Ascending aorta (tissue), 2 donors: ENCODE data around the gene ZNF783. TPM values are rescaled to one million over a fixed set of nuclear protein-coding genes. Genes with fewer than 3 reads are reported as not detected.
"Not testable (repeated sequence)": the region's sequence is repeated elsewhere in the genome, so short reads cannot be mapped to it uniquely, and the experiment has no call there.

Experiments used
- DNase-seq, 2 donors: peaks; one replicate each; pipeline ENCODE4 v3.0.0-alpha.2; 2019; ENCODE audit warnings: low spot score in 2 of 2
- H3K27ac ChIP-seq, 2 donors: fragments of 200-600 bp; sonication (generic); one replicate each; pipeline ENCODE4 v1.5.1; 2016 to 2017; ENCODE audit warnings: mild to moderate bottlenecking in 1 of 2
- H3K27me3 ChIP-seq: fragments of 200-600 bp; sonication (generic); one replicate; pipeline ENCODE4 v1.5.1; 2017
- H3K36me3 ChIP-seq, 2 donors: fragments of 200-600 bp; sonication (generic); one replicate each; pipeline ENCODE4 v1.5.1; 2016
- H3K4me1 ChIP-seq, 2 donors: fragments of 200-600 bp; sonication (generic); one replicate each; pipeline ENCODE4 v1.5.1; 2016 to 2017; ENCODE audit warnings: mild to moderate bottlenecking in 1 of 2
- H3K4me3 ChIP-seq, 2 donors: fragments of 200-600 bp; sonication (generic); one replicate each; pipeline ENCODE4 v1.5.1; 2016 to 2017; ENCODE audit warnings: mild to moderate bottlenecking in 1 of 2
- H3K9me3 ChIP-seq, 2 donors: fragments of 200-600 bp; sonication (generic); one replicate each; pipeline ENCODE4 v1.5.1; 2016
- intact Hi-C: fragments of 100-400 bp; cut with DNase I; formaldehyde crosslinking; loops from one replicate; pipeline ENCODE4 v1.15.1; 2023
- total RNA-seq: library from RNA; depleted of rRNA; stranded (reverse); fragments of >200 nt; gene quantifications from one replicate; pipeline ENCODE4 v1.1.0, GENCODE V29; 2016
- TF ChIP-seq, protein P1 (sequence below), 3 experiments: fragments of 200-600 bp in 2 of 3; fragments of 450-650 bp in 1 of 3; sonication (generic) in 2 of 3; IDR thresholded peaks; one replicate each; pipeline ENCODE4 v1.5.1; 2016 to 2019; ENCODE audit warnings: antibody characterized with exemption in 3 of 3, mild to moderate bottlenecking in 1 of 3, moderate library complexity in 1 of 3

The ZNF783 gene
- total RNA-seq, 1 donor from 2014 or later, result 25.7 TPM

DNA sequence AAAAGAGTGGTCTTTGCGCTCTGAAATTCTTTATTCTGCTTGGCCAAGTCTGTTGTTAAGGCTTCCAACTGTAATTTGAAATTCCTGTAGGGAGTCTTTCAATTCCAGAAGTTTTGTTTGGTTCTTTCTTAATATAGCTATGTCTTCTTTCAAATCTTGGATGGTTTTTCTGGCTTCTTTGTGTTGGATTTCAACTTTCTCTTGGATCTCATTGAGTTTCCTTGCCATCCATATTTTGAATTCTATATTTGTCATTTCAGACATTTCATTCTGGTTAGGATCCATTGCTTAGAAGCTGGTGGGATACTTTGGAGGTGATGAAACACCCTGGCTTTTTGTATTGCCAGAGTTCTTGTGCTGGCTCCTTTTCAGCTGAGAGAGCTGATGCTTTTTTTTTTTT lies 55.5 kb downstream of the ZNF783 start:
- Histone ChIP-seq H3K4me1 (no peaks in the 10 kb centered on the region), H3K36me3 (no peaks in the 10 kb centered on the region), H3K27me3 (no peaks in the 10 kb centered on the region), H3K27ac (no peak overlapping the region), H3K9me3 (peaks cover 0 to 4% of the 10 kb centered on the region in 2 donors), H3K4me3 (no peak overlapping the region)
- TF ChIP-seq, protein P1, sequence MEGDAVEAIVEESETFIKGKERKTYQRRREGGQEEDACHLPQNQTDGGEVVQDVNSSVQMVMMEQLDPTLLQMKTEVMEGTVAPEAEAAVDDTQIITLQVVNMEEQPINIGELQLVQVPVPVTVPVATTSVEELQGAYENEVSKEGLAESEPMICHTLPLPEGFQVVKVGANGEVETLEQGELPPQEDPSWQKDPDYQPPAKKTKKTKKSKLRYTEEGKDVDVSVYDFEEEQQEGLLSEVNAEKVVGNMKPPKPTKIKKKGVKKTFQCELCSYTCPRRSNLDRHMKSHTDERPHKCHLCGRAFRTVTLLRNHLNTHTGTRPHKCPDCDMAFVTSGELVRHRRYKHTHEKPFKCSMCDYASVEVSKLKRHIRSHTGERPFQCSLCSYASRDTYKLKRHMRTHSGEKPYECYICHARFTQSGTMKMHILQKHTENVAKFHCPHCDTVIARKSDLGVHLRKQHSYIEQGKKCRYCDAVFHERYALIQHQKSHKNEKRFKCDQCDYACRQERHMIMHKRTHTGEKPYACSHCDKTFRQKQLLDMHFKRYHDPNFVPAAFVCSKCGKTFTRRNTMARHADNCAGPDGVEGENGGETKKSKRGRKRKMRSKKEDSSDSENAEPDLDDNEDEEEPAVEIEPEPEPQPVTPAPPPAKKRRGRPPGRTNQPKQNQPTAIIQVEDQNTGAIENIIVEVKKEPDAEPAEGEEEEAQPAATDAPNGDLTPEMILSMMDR (IDR thresholded peaks at IDR 0.05), result no peak
- intact Hi-C loops, result no loop called here
- no peak for DNase-seq

DNA sequence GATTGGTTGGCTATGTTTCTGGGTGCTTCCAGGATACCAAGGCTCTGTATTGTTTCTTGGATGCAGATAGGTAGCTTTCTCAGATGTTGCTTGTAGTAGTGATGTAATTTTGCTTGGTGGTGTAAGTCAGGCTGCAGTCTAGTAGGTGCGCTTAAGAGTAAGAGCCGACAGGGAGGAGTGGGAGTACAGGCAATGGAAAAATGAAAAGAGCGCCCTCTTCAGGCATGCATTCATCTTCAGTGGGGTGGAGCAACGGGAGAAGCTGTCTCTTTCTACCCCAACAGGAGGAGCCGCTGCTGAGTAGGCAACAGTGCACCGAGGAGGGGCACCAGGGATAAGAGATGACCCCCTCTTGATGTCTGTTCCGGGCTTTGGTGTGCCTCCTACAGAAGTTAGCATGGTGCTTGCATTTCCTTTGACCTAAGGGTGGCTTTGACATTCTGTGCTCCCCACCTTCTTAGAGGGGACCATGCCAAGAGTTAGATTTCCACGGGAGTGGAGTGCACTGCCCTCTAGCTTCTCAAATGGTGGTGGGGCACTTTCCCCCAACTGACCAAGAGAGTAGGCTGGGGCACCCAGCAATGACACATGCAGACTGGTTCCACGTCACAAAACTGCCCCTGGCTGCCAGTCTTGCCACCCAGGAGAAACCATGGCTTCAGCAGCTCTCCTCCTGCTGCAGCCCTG lies 56.1 kb downstream of the ZNF783 start:
- no peaks in the 10 kb centered on the region for H3K4me1 ChIP-seq
- peaks cover 0 to 4% of the 10 kb centered on the region in 2 donors for H3K9me3 ChIP-seq
- H3K4me3 ChIP-seq, result no peak overlapping the region
- H3K36me3 ChIP-seq, result no peaks in the 10 kb centered on the region
- TF ChIP-seq, protein P1 (IDR thresholded peaks at IDR 0.05), result no peak
- DNase-seq, result no peak
- no peak overlapping the region for H3K27ac ChIP-seq
- no peaks in the 10 kb centered on the region for H3K27me3 ChIP-seq
- intact Hi-C loops, result no loop called here

DNA sequence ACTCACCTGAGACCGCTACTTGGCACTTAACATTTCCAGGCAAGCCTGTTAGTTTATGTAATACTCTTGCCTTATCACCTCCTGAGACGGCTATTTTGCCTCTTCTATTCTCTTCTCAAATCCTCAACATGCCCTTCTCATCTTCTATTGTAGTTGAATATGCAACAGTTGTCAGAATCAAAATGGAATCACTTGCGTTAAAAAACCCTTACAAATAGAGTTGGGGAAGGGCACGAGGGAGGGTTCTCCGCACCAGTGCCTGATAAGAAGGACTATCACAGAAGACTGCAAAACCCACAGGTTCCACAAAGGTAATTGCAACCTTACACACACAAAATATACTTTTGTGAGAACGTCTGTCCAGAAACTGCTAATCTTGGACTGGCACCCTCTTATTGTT lies 57.4 kb downstream of the ZNF783 start:
- H3K36me3 ChIP-seq, result no peaks in the 10 kb centered on the region
- no peaks in the 10 kb centered on the region for H3K4me1 ChIP-seq
- intact Hi-C loops, result no loop called here
- TF ChIP-seq, protein P1 (IDR thresholded peaks at IDR 0.05), result no peak
- no peak overlapping the region for H3K27ac ChIP-seq
- no peak for DNase-seq
- H3K4me3 ChIP-seq, result no peak overlapping the region
- peaks cover 0 to 4% of the 10 kb centered on the region in 2 donors for H3K9me3 ChIP-seq
- H3K27me3 ChIP-seq, result no peaks in the 10 kb centered on the region

DNA sequence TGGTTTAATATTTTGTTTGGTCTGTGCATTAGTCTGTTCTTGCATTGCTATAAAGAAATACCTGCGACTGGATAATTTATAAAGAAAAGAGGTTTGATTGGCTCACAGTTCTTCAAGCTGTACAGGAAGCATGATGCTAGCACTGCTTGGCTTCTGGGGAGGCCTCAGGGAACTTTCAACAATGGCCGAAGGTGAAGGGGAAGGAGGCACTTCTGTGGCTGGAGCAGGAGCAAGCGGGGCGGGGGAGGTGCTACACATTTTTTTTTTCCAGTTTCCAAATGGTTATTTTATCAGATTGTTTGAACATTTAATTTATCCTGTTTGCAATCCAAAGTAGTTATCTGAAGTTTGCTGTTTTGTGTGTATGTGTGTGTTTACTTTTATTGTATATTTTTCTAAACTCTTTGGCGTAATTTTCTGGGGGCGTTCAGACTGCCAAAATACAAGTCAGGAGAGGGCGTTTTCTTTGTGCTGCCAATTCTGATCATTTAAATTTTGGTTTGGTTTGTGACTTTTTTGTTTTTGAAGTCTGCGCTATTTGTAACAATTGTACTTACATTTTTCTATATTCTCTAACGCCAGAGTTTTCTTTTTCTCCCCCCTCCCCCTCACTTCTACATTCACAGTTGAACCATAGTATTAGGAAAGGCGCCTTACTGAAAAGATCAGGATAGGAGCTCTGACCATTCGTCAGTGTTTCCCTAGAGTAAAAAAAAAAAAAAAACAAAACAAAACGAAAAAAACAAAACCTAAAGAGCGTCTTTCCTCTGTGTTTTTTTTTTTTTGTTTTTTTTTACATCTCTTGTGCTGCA lies 58.5 kb downstream of the ZNF783 start:
- TF ChIP-seq, protein P1 (IDR thresholded peaks at IDR 0.05), result no peak
- H3K4me3 ChIP-seq, result peak overlapping the region in 1 of 2 donors; percentile 50

DNA sequence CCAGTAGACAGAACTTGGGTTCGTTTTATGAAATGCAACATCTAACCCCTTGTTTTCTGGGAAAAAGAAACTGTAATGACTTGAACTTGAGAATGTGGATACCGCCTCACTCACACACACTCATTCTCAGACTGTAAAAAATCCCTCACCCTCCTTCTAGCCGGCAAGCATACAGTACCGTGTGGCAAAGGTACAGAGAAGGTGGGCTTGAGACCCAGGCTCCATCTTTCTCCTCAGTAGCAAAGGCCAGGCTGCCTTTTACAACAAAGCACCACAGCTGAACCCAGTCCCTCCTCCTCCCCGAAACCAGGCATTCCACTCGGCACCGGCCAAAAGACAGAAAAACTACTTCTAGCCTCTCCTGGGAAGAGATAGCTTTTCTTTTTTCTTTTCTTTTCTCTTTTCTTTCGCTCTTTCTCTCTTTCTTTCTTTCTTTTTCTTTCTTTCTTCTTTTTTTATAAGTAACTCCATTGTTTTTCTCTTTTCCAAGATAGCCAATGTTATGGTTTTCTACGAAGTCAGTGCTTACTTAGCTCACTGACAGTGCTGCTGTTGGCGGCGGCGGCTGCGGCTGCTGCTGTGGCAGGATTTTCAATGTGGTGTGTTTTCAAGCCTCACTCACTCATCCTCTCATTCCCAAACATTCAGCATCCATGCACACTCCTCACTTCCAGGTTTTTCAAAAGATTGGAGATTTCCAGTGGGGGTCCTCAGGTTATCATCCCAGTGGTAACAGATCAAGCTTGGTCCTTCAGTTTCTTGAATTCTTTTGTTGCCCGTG lies 59.3 kb downstream of the ZNF783 start:
- intact Hi-C loops, result not testable (repeated sequence)

More for the DNA sequence above, 58.5 kb downstream of the ZNF783 start:
- H3K27ac ChIP-seq, result no peak overlapping the region
- peaks cover 0 to 4% of the 10 kb centered on the region in 2 donors for H3K9me3 ChIP-seq
- H3K4me1 ChIP-seq, result no peaks in the 10 kb centered on the region
- DNase-seq, result no peak
- no peaks in the 10 kb centered on the region for H3K27me3 ChIP-seq
- intact Hi-C loops, result no loop called here
- H3K36me3 ChIP-seq, result no peaks in the 10 kb centered on the region

More for the DNA sequence above, 59.3 kb downstream of the ZNF783 start:
- not testable (repeated sequence) for H3K27me3 ChIP-seq, H3K4me1 ChIP-seq, DNase-seq, H3K27ac ChIP-seq, H3K9me3 ChIP-seq, H3K36me3 ChIP-seq
- H3K4me3 ChIP-seq, result peak overlapping the region; percentile 28 to 50
